Activated CD4-positive, alpha-beta T cell treated with anti-CD3 and anti-CD28 coated beads for 36 hours (primary cell): ENCODE measurements around the gene GLIS1. TPM values are rescaled to one million over a fixed set of nuclear protein-coding genes. Genes with fewer than 3 reads are reported as not detected.
A peak's percentile ranks its signal among the peaks of the same experiment; 100 is the strongest.

ENCODE experiments used
- ATAC-seq: fragments of 200-7000 bp; cut with Tn5 transposase; one replicate; pipeline ENCODE4 v1.10.0; 2021; ENCODE audit warnings: mild to moderate bottlenecking, moderate library complexity
- CTCF ChIA-PET: fragments of 350-600 bp; sonication (Branson Sonifier 250); formaldehyde crosslinking; loops from one replicate; lab custom pipeline; 2021; ENCODE audit warnings: antibody characterized with exemption; lab: Charles Lee
- POLR2A ChIA-PET: fragments of 350-600 bp; sonication (Branson Sonifier 250); formaldehyde crosslinking; loops from one replicate; lab custom pipeline; 2021; ENCODE audit warnings: antibody characterized with exemption, inconsistent platforms; lab: Charles Lee
- DNase-seq: peaks from one replicate; pipeline ENCODE4 v3.0.0-alpha.2; 2020
- H3K27ac Mint-ChIP-seq: one replicate; pipeline ENCODE4 v1.8.0; 2021; ENCODE audit warnings: mixed read lengths
- H3K27me3 Mint-ChIP-seq: one replicate; pipeline ENCODE4 v1.8.0; 2021; ENCODE audit warnings: mixed read lengths
- H3K36me3 Mint-ChIP-seq: one replicate; pipeline ENCODE4 v1.8.0; 2021; ENCODE audit warnings: low read depth, mixed read lengths
- H3K4me1 Mint-ChIP-seq: one replicate; pipeline ENCODE4 v1.8.0; 2021; ENCODE audit warnings: mixed read lengths
- H3K4me3 Mint-ChIP-seq: one replicate; pipeline ENCODE4 v1.8.0; 2021; ENCODE audit warnings: mild to moderate bottlenecking, moderate library complexity, mixed read lengths
- H3K9me3 Mint-ChIP-seq: one replicate; pipeline ENCODE4 v1.8.0; 2021; ENCODE audit warnings: low read depth, mixed read lengths
- intact Hi-C, 2 experiments: fragments of 100-400 bp; cut with DNase I in 1 of 2; cut with micrococcal nuclease in 1 of 2; formaldehyde crosslinking; loops; one replicate each; pipeline versions ENCODE4 v1.14.2 to v1.15.1; 2022 to 2024; cut with DNase I, micrococcal nuclease
- total RNA-seq, 2 experiments: library from RNA; stranded (reverse); gene quantifications; one replicate each; pipeline ENCODE4 v1.2.3, GENCODE V29; 2021

Gene GLIS1
- total RNA-seq, 2 experiments from 2014 or later: not detected

- peak; percentile 31 for DNase-seq
Measured at GRCh38 chr1:53639251-53639763, 99.7 kb downstream of the GLIS1 start.

GRCh38 chr1:53638360-53639035 is 100.5 kb downstream of the GLIS1 start:
- intact Hi-C loops: no loop called here
- Mint-ChIP-seq H3K36me3 (no peaks in the 10 kb centered on the region), H3K4me3 (no peak overlapping the region), H3K4me1 (no peaks in the 10 kb centered on the region), H3K27me3 (no peaks in the 10 kb centered on the region), H3K9me3 (no peaks in the 10 kb centered on the region), H3K27ac (no peak overlapping the region)
- ChIA-PET POLR2A (no interaction called here), CTCF (interaction anchor here (0.7 kb wide), 1 partner anchor 356 kb away, joined by 3 read pairs; no protein-coding TSS in a partner anchor)
- DNase-seq (no peak), ATAC-seq (no peak)

More at GRCh38 chr1:53639251-53639763, 99.7 kb downstream of the GLIS1 start:
- H3K4me3 Mint-ChIP-seq: no peak overlapping the region
- CTCF ChIA-PET: interaction anchor here (0.7 kb wide), 1 partner anchor 357 kb away, joined by 3 read pairs; no protein-coding TSS in a partner anchor
- H3K27ac Mint-ChIP-seq: no peak overlapping the region
- peak; percentile 26 for ATAC-seq
- POLR2A ChIA-PET: no interaction called here
- H3K36me3 Mint-ChIP-seq: no peaks in the 10 kb centered on the region
- intact Hi-C loops: no loop called here
- H3K4me1 Mint-ChIP-seq: no peaks in the 10 kb centered on the region
- H3K9me3 Mint-ChIP-seq: no peaks in the 10 kb centered on the region
- H3K27me3 Mint-ChIP-seq: no peaks in the 10 kb centered on the region

GRCh38 chr1:53637511-53638359 is 101.2 kb downstream of the GLIS1 start:
- Mint-ChIP-seq H3K9me3 (no peaks in the 10 kb centered on the region), H3K4me3 (no peak overlapping the region), H3K4me1 (no peaks in the 10 kb centered on the region), H3K36me3 (no peaks in the 10 kb centered on the region), H3K27me3 (no peaks in the 10 kb centered on the region), H3K27ac (no peak overlapping the region)
- ChIA-PET POLR2A (no interaction called here), CTCF (interaction anchor here (0.9 kb wide), 1 partner anchor 12 kb away, joined by 3 read pairs; no protein-coding TSS in a partner anchor)
- ATAC-seq: no peak
- intact Hi-C loops: no loop called here
- no peak for DNase-seq

GRCh38 chr1:53636621-53637171 is 102.3 kb downstream of the GLIS1 start:
- ATAC-seq (no peak), DNase-seq (no peak)
- Mint-ChIP-seq H3K36me3 (no peaks in the 10 kb centered on the region), H3K4me3 (no peak overlapping the region), H3K27ac (no peak overlapping the region), H3K27me3 (no peaks in the 10 kb centered on the region), H3K9me3 (no peaks in the 10 kb centered on the region), H3K4me1 (no peaks in the 10 kb centered on the region)
- ChIA-PET CTCF (interaction anchor here (0.9 kb wide), 1 partner anchor 11 kb away, joined by 3 read pairs; no protein-coding TSS in a partner anchor), POLR2A (no interaction called here)
- intact Hi-C loops: no loop called here

GRCh38 chr1:53634571-53634979 is 104.4 kb downstream of the GLIS1 start:
- ChIA-PET CTCF (no interaction called here), POLR2A (no interaction called here)
- DNase-seq (no peak), ATAC-seq (no peak)
- Mint-ChIP-seq H3K27me3 (no peaks in the 10 kb centered on the region), H3K27ac (no peak overlapping the region), H3K4me3 (no peak overlapping the region), H3K36me3 (no peaks in the 10 kb centered on the region), H3K4me1 (no peaks in the 10 kb centered on the region), H3K9me3 (no peaks in the 10 kb centered on the region)
- intact Hi-C loops: no loop called here

- Mint-ChIP-seq H3K27me3 (no peaks in the 10 kb centered on the region), H3K9me3 (no peaks in the 10 kb centered on the region), H3K36me3 (no peaks in the 10 kb centered on the region), H3K27ac (no peak overlapping the region), H3K4me1 (no peaks in the 10 kb centered on the region), H3K4me3 (no peak overlapping the region)
- DNase-seq: no peak
- ChIA-PET POLR2A (no interaction called here), CTCF (interaction anchor here (0.7 kb wide), 1 partner anchor 189 kb away, joined by 3 read pairs; no protein-coding TSS in a partner anchor)
- ATAC-seq: no peak
- intact Hi-C loops: no loop called here
Measured at GRCh38 chr1:53633073-53633704, 105.8 kb downstream of the GLIS1 start.

- intact Hi-C loops: no loop called here
- ChIA-PET POLR2A (no interaction called here), CTCF (no interaction called here)
- Mint-ChIP-seq H3K27ac (no peak overlapping the region), H3K36me3 (no peaks in the 10 kb centered on the region), H3K4me1 (no peaks in the 10 kb centered on the region), H3K4me3 (no peak overlapping the region), H3K9me3 (no peaks in the 10 kb centered on the region), H3K27me3 (no peaks in the 10 kb centered on the region)
- no peak for ATAC-seq
- no peak for DNase-seq
Measured at GRCh38 chr1:53631622-53632310, 107.2 kb downstream of the GLIS1 start.

GRCh38 chr1:53629101-53629691 is 109.8 kb downstream of the GLIS1 start:
- H3K27ac Mint-ChIP-seq: no peak overlapping the region
- H3K4me3 Mint-ChIP-seq: no peak overlapping the region
- no peaks in the 10 kb centered on the region for H3K9me3 Mint-ChIP-seq
- intact Hi-C loops: no loop called here
- POLR2A ChIA-PET: no interaction called here
- CTCF ChIA-PET: interaction anchor here (0.5 to 0.7 kb wide), 3 partner anchors 52 to 1466 kb away, joined by 3 to 4 read pairs (median 4); no protein-coding TSS in a partner anchor
- DNase-seq (no peak), ATAC-seq (no peak)
- H3K36me3 Mint-ChIP-seq: no peaks in the 10 kb centered on the region
- no peaks in the 10 kb centered on the region for H3K4me1 Mint-ChIP-seq
- no peaks in the 10 kb centered on the region for H3K27me3 Mint-ChIP-seq

- no peak for DNase-seq
- Mint-ChIP-seq H3K4me3 (no peak overlapping the region), H3K36me3 (no peaks in the 10 kb centered on the region), H3K9me3 (no peaks in the 10 kb centered on the region), H3K27me3 (no peaks in the 10 kb centered on the region), H3K27ac (no peak overlapping the region), H3K4me1 (no peaks in the 10 kb centered on the region)
- ChIA-PET POLR2A (no interaction called here), CTCF (interaction anchor here (0.6 to 0.7 kb wide), 2 partner anchors 53 to 1467 kb away, joined by 3 to 4 read pairs; no protein-coding TSS in a partner anchor)
- intact Hi-C loops: no loop called here
- ATAC-seq: no peak
Measured at GRCh38 chr1:53628286-53628955, 110.5 kb downstream of the GLIS1 start.

- POLR2A ChIA-PET: no interaction called here
- DNase-seq (no peak), ATAC-seq (no peak)
- H3K4me3 Mint-ChIP-seq: no peak overlapping the region
- no peak overlapping the region for H3K27ac Mint-ChIP-seq
- intact Hi-C loops: no loop called here
- H3K4me1 Mint-ChIP-seq: no peaks in the 10 kb centered on the region
- H3K36me3 Mint-ChIP-seq: no peaks in the 10 kb centered on the region
- H3K27me3 Mint-ChIP-seq: no peaks in the 10 kb centered on the region
- CTCF ChIA-PET: no interaction called here
- no peaks in the 10 kb centered on the region for H3K9me3 Mint-ChIP-seq
Measured at GRCh38 chr1:53627666-53628065, 111.3 kb downstream of the GLIS1 start.
